Muscle of back (tissue), 13 donors: ENCODE measurements around the gene TMEM217. TPM values are rescaled to one million over a fixed set of nuclear protein-coding genes. Genes with fewer than 3 reads are reported as not detected.
"Not testable (repeated sequence)": the region's sequence is repeated elsewhere in the genome, so short reads cannot be mapped to it uniquely, and the experiment has no call there.

Source experiments
- DNase-seq, 3 donors: peaks; one replicate each; pipeline versions ENCODE4 v3.0.0 to v3.0.0-alpha.2; 2013
- long read RNA-seq, 9 donors: transcript quantifications; one replicate each; lab custom pipeline, GENCODE V29; 2026
- polyA plus RNA-seq, 10 donors: library from polyadenylated mRNA; unstranded; fragments of 120-200 nt; gene quantifications; one replicate each; pipeline ENCODE4 v1.2.1, GENCODE V29; 2013; ENCODE audit not compliant: insufficient read length in 10 of 10

TMEM217 gene
- 1 to 10 TPM in 4 of 10 donors, under 1 TPM in 6; 0.37 to 1.3 (median 0.59) TPM for polyA plus RNA-seq
- long read RNA-seq, donor 1: 0 reads
- long read RNA-seq, donor 2, partial matches to known transcripts: 0 of 1 reads
- long read RNA-seq, donor 2, other reads (novel, unspliced or antisense): 0 of 1 reads
- long read RNA-seq, donor 3: 0 reads
- long read RNA-seq, donor 4: 0 reads
- long read RNA-seq, donor 5: 0 reads
- long read RNA-seq, donor 6: 0 reads
- long read RNA-seq, donor 7: 0 reads
- long read RNA-seq, donor 8: 0 reads
- long read RNA-seq, donor 9: 0 reads

DNA sequence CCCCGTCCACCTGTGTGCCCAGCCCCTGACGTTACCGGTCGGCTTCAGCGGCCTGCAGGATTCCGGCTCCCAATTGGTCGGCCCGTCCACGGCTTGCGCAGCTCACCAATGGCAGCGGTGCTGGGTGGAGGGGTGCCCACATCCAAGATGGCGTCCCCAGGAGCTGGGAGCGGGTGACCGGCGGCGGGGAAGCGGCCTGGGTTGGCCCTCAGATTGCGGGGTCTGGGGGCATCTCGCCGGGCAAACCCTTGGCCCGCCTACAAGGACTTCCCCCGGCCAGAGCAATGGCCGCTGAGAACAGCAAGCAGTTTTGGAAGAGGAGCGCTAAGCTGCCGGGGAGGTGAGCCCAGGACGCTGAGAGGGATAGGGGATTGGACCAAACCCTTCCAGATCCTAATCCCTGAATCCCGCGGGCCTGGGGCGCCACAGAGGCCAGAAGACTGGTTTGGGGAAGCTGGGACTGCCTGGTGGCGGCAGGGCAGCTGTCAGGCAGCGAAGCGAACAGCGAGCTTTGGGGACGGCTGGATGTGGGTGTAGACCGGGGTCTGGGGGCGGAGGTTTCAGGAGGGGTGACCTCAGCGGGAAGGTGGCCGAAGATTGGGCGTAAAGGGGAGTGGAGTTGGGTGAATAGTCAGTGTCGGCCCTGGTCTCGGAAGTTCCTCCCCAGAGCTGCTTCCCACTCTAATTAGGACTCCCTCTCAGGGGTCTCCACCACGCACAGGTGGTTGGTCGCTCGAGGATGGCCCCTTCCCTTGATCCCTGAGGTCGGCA lies at the start of gene TMEM217, which contains the start of gene TBC1D22B:
TMEM217 (minus strand) TSS at position 511 of the 771 bp plus-strand sequence. CDS start 39,114 bp downstream, outside the sequence.
TBC1D22B (plus strand) TSS at position 139 of the 771 bp plus-strand sequence; CDS start at position 285, 146 bp downstream.
- DNase-seq: peak; percentile 92 to 97 (median 93)

DNA sequence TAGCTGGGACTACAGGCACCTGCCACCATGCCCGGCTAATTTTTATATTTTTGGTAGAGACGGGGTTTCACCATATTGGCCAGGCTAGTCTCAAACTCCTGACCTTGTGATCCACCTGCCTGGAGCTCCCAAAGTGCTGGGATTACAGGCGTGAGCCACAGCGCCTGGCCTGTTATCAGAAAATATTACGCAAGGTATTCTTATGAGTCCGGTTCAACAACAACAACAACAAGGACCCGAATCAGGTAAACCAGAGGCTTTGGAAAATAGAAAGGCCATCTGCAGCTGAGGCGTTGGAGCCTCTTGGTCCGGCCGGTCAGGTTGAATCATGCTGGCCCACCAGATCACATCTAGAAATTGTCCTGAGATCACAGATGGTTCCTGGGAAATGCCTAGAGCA lies 49.5 kb upstream of the TMEM217 start:
- not testable (repeated sequence) for DNase-seq

DNA sequence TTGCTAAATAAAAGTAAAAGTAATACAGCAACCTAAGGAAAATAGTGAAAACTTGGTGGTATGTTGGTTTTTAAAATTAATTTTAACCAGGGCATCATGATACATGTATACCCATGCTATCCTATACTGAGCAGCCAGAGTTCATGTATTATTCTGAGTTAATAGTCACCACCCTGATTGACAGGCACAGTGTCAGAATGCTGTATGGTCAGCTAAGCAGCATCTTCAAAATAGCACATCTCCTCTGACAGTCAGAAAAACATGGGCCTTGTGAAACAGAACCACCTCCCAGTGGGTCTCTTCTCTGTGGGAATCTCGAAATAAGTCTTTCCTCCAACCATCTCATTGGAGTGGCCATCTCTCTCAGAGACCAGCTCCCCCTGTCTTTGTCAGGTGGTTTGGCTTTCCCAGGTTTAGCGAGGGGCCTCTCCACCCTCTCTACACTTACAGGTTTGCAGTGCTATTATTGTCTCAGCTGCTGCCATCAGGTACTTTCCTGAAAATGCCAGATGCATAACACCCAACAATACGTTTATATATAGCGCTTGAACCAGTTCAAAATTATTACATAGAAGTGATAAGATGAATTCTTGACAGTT lies 48.8 kb upstream of the TMEM217 start:
- DNase-seq: no peak

DNA sequence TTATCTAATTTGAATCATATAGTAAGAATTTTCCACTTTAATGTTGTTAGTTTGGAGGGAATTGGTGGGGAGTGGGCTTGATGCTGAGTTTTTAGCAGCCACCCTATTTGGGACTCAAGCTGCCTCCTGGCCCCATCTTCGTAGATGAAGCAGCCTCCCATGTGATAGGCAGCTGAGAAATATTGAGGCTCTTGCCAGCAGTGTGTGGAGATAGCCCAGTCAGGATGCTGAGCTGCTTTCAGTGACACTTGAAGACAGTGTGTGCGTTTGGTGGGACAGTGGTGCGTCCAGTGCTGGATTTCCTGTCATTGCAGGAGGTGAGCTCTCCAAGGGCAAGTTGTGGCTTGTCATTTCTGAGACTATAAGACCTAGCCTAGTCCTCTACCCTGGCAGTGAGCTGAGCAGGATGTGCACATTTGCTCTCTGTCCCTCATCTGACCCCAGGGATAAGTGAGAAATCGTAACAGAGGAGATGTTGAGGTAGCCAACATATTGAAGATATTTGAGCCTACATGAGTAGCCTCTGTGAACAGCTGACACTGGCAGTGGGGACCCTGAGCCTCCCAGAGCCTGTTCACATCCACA lies 48.0 kb upstream of the TMEM217 start:
- DNase-seq: no peak

DNA sequence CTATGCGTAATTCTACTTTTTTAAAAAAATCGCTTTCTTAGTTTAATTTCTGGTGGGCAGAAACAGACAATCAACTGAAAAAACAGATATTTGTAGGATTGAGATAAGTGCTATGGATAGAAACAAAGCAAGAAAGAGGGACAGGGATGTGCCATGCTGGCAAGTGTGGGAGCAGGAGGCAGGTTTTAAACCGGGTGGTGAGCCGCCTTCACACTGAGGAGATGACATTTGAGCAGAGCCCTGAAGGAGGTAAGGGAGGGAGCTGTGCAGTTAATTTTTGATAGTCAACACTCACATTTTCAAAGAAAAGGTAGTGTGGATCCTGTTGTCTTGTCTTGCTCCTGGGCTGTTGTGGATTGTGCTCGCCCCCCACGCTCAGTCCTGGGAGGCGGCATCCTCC lies 46.8 kb upstream of the TMEM217 start:
- no peak for DNase-seq

DNA sequence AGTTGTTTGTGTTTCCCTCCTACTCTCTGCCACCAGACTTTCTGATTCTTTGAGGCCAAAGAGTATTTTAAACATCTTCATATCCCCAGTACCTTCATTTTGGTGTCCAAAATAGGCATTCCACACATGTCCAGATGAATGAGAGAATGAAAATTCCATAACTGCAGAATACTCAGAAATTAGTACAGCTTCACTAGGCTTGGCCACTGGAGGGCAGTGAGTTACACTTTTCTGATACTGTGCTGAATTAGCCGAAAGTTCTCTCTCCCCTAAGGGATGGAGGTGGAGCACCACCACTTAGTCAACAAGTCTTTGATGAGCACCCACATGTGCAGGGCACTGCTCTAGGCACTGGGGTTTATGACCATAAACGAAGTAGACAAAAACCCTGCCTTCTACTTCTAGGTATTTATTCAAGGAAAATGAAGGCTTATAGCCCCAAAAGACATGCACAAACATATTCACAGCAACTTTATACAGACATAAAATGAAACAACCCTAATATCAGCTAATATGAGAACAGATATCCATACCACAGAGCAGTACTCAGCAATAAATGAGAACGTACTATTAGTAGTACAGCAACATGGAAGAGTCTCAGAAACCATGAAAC lies 46.1 kb upstream of the TMEM217 start:
- DNase-seq: peak in 1 of 3 donors; percentile 67

DNA sequence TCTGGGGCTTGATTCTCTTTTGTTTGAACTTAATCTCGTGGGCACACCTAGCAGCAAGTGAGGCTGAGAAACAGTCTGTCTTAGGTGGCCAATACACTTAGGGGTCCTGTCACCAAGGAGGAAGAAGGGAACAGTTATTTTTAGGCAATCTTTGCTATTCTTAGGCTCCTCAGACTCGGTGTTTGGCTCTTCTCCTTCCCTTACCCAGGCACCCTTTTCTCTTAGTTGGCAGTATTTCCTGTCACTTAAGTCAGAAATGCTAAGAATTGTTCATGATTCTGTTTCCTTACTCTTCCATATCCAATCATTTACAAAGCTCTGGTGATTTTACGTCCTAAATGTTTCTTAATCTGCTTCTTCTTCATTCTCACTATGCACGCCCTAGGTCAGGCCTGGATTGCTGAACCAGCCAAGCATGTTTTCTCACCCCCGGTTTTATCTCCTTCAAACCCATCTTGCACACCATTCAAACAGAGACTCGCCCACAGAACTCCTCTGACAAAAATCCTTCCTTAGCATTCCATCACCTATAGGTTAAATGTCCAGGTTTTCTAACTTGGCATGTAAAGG lies 45.2 kb upstream of the TMEM217 start:
- DNase-seq: no peak

DNA sequence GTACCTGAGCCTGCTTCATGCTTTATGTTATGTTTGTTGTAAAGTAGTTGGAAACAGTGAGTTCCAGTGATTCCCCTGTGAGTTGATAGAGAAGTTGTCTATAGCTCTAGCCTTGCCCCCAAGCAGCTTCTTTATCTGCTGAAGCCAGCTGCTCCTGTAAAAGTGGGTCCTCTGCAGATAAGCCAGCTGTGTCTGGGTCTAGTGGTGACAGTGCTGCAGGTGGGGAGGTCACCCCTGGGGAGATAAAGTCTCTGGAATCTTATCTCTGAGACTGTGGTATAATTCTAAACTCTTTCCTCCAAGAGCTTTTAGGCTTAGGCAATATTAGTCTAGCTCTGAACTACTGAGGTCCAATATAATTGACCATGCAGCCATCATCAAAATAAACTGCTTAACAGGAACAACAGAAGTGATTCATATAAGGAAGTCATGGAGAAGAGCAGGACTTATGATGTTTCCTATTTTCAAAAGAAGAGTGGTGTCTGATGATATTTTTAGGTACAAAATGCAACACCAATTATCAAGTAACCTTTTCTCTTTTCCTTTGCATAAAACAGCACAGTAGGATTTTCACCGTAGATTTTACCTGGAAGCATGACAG lies 44.2 kb upstream of the TMEM217 start:
- DNase-seq: no peak

DNA sequence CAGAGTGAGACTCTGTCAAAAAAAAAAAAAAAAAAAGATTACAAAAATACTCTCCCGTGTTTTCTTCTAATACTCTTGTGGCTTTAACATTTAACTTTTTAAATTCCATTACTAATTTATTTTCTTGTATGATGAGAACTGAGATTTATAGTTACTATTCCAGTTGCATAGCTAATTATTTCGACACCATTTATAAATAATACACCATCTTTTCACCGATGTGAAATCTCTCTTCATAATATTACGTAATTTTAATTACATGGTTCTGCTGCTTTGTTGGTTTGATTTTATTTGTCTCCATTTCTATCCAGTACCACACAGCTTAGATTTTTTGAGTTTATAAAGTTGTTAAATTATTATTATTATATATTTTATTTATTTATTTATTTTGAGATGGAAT lies 42.0 kb upstream of the TMEM217 start:
- no peak for DNase-seq

DNA sequence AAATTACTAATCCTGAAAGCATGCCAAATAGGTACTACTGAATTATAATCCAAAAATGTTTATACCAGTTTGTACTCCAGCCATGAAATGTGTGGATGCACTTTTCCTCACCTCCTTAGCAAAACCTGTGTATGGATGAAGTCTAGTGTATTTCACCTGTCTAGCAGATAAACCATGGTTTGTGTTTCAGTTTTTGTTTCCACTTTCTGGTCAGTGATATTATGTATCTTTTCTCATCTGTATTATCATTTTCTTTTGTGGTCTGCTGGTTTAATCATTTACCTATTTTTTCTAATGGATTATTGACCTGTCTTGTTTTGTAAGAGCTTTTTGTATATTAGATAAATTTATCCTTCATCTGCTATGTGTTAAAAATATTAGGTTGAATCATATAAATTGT lies 41.0 kb upstream of the TMEM217 start:
- DNase-seq: no peak

DNA sequence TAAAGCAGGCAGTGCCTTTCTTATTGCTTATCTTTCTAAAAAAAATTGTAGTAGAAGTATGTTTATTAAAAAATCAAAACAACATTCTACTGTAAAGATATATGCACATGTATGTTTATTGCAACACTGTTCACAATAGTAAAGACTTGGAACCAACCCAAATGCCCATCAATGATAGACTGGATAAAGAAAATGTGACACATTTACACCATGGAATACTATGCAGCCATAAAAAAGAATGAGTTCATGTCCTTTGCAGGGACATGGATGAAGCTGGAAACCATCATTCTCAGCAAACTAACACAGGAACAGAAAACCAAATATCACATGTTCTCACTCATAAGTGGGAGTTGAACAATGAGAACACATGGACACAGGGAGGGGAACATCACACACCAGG lies 39.7 kb upstream of the TMEM217 start:
- not testable (repeated sequence) for DNase-seq

DNA sequence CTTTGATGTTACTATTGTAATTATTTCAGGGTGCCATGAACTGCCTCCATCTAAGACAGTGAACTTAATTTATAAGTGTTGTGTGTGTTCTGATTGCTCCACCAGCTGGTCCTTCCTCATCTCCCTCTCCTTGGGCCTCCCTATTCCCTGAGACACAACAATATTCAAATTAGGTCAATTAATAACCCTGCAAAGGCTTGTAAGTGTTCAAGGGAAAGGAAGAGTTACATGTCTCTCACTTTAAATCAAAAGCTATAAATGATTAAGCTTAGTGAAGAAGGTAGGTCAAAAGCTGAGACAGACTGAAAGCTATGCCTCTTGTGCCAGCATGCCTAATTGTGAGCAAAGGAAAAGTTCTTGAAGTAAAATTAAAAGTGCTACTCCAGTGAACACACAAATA lies 35.5 kb upstream of the TMEM217 start:
- no peak for DNase-seq

DNA sequence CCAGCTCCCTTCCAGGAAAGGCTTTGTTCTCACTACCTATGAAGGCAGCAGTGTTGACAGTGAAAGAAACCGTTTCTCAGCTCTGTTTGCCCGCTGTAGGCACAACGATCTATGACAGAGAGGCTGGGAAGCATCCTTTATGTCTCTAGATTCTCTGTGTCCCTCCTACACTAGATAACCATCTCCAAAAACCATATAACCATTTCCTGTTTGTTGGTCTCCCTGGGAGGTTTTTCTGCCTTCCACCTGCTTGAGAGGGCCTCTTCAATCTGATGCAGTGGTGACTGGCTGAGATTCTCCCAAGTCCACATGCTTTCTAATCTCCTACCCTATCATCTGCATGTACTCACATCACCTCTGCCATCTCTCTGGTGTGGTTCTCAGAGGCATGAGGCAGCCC lies 32.0 kb upstream of the TMEM217 start:
- no peak for DNase-seq

DNA sequence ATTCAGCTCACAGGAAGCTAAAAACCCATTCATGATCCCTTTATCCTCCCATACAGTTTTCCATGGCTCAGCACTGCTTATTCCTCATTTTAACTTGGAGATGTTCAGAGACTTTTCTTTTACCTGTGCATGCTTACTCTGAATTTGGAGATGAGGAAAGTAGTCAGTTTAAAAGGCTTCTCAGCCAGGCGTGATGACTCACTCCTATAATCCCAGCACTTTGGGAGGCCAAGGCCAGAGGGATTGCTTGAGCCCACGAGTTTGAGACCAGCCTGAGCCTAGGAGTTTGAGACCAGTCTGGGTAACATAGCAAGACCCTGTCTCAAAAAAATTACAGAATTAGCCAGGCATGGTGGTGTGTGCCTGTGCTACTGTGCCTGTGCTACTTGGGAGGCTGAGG lies 30.3 kb upstream of the TMEM217 start:
- DNase-seq: no peak

DNA sequence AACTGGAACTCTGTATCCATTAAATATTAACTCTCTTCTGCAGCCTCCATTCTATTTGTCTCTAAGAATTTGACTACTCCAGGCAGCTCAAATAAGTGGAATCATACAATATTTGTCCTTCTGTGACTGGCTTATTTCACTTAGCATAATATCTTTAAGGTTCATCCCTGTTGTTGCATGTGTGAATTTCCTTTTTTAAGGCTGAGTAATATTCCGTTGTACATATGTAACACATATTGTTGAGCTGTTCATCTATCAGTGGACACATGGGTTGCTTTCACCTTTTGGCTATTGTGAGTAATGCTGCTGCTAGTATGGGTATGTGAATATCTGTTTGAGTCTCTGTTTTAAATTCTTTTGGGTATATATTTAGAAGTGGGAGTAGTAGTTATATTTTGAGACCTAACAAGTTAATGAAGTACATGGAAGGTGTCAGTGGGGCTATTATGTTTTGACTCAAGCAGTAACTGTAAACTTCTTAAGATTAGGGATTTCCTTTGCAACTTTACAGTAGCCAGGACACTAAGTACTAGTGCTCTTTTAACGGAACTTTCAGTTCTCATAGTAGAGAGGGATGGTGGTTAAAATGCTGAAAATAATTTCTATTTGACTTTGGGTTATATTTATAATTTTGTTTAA lies 29.7 kb upstream of the TMEM217 start:
- DNase-seq: no peak

DNA sequence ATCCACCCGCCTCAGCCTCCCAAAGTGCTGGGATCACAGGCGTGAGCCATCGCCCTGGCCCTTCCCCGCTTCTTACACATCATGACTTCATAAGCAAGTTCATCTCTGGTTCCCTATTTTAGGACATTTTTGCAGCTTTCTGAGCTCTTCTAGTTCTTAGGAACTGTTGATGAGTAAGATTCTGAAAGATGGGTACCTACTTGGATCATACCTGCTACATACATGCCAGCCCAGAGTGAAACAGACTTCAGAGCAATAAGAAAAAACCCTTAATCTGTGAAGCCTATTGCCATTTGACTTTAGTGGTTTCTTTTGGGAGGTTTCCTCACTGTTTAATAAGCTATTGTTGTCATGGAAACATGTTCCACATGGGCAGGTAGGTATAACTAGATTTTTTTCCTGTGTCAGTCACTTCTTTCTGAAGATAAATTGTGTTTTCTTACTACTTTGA lies 27.9 kb upstream of the TMEM217 start:
- DNase-seq: no peak

DNA sequence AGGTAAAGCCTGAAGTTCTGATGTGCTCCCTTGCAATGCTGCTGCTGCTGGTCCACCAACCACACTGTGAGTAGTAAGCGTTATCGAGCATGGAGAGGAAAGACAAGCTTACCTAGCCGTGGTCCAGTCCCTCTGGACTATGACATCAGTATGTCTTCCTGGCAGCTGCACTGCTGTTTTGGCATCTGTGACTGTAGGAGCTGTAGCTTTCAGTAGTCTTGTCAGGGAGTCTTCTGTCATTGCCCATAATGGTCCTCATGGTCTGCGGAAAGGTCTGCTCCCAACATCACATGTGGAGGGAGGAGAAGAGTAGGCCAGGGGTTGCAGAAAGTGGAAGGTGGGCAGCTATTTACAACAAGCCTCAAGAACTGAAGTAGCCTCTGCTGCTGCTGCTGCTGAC lies 26.8 kb upstream of the TMEM217 start:
- DNase-seq: peak in 1 of 3 donors; percentile 15

DNA sequence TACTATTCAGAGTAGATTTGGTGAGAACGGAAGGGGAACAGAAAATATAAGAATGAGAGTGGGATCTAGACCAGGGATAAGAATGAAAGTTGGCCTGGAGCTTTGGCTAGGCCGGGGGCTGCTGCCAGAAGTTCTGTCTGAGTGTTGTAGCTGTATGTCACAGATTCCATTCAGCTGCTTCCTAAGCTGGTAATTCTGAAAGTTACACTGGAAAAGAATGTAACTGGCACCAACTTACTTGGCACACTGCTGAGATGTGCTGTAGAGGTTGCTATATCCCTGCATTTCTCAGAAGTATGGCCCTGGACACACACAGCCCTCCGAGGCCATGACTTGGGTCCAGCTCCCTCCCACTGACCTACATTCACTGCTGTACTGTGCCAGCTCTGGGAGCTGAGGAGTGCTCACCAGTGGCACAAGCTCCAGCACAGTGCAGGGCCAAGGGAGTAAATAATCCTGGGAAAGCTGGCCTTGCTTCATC lies 25.8 kb upstream of the TMEM217 start:
- DNase-seq: peak; percentile 67 to 91 (median 80)

DNA sequence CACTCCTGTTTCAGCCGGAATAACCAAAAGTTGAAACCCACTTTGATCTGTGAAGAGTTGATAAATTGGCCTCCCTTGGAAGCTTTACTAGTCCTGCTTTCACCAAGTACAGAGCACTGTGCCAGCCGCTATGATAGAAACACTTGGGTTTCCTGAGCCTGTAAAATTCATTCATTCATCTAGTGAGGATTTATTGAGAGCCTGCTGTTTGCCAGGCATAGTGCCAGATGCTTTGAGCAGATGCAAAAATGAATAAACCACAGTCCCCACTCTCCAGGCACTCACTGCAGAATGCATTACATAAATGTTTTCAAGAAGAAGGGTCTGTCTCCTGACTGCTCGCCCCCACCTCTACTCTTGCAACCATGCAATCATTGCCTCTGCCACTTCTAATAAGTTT lies 25.3 kb upstream of the TMEM217 start:
- DNase-seq: peak; percentile 52 to 87 (median 70)

DNA sequence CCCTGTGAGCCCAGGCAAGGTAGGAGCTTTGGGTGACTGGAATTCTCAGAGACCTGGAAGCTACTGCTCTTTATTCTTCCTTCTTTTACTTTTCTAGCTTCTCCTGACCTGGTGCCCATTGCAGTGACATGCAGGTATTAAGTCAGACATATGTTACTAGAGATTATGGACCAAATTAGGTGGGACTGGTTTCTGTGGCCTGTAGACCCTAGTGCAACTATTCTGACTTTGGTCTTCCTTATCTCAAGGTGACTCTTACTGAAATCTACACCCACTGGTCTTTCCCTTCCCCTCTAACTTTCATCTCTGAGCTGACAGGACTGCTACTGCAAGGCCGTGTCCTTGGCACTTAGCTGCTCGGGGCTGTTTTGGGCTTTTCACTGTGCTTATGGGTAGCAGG lies 24.4 kb upstream of the TMEM217 start:
- no peak for DNase-seq
